HepG2 (cell line): ENCODE results near the gene FGD3. TPM values are rescaled to one million over a fixed set of nuclear protein-coding genes. Genes with fewer than 3 reads are reported as not detected.

ENCODE experiments used
- ATAC-seq: fragments of 200-7000 bp; cut with Tn5 transposase; 3 replicates; pipeline ENCODE4 v1.9.1; 2020; ENCODE audit warnings: mild to moderate bottlenecking, moderate library complexity
- BruUV-seq: library from RNA; stranded (reverse); fragments of 400-500 nt; replicated peaks from 2 replicates; lab custom pipeline; 2021; lab: Mats Ljungman, UMichigan
- CTCF ChIA-PET: fragments of 300-600 bp; formaldehyde crosslinking; extraction: SDS; loops from one replicate; lab custom pipeline; 2021; ENCODE audit warnings: low total read pairs, inconsistent platforms, low intra/inter-chr PET ratio; lab: Yijun Ruan, JAX
- POLR2A ChIA-PET: fragments of 350-600 bp; sonication (Branson Sonifier 250); formaldehyde crosslinking; loops from one replicate; lab custom pipeline; 2020; ENCODE audit warnings: antibody characterized with exemption, inconsistent platforms; lab: Yijun Ruan, JAX
- DNase-seq: peaks from one replicate; pipeline ENCODE4 v3.0.0-alpha.2; 2015; ENCODE audit warnings: low spot score
- FAIRE-seq: peaks from 3 replicates; lab custom pipeline; 2011; peaks lifted over from hg19 to GRCh38; lab: Jason Lieb, UNC
- H2AFZ ChIP-seq: one replicate; pipeline ENCODE4 v1.6.1; 2011; ENCODE audit warnings: low read length, inconsistent platforms
- H3K27ac ChIP-seq: fragments of 300-600 bp; 3 replicates; pipeline ENCODE4 v1.8.0; 2011; ENCODE audit warnings: mixed run types, mild to moderate bottlenecking, mixed read lengths, low read length, inconsistent platforms; ENCODE audit not compliant: insufficient read depth; ENCODE audit errors: extremely low read length
- H3K27me3 ChIP-seq, 2 experiments: fragments of 200-600 bp in 1 of 2; 2 replicates in 1 of 2; 3 replicates in 1 of 2; pipeline versions ENCODE4 v1.6.0 to v1.8.0; 2011; ENCODE audit warnings: low read length in 2 of 2, mild to moderate bottlenecking in 2 of 2, moderate library complexity in 2 of 2, inconsistent platforms in 1 of 2; ENCODE audit not compliant: insufficient read depth in 2 of 2, control insufficient read depth in 1 of 2
- H3K36me3 ChIP-seq, 2 experiments: fragments of 200-600 bp in 1 of 2; replicated peaks in 1 of 2; 2 replicates in 1 of 2; 3 replicates in 1 of 2; pipeline versions ENCODE4 v1.5.1 to v1.8.0; 2011; ENCODE audit warnings: low read length in 2 of 2, inconsistent platforms in 1 of 2; ENCODE audit not compliant: insufficient read depth in 2 of 2, control insufficient read depth in 1 of 2
- H3K4me1 ChIP-seq: 2 replicates; pipeline ENCODE4 v1.5.1; 2012; ENCODE audit warnings: low read length, inconsistent platforms; ENCODE audit not compliant: insufficient read depth
- H3K4me2 ChIP-seq: 2 replicates; pipeline ENCODE4 v1.6.0; 2011; ENCODE audit warnings: low read depth, low read length, inconsistent platforms
- H3K4me3 ChIP-seq, 3 experiments: fragments of 200-600 bp in 1 of 3; sonication (generic), shearing (Covaris generic) in 1 of 3; replicated peaks in 1 of 3; 2 replicates each; pipeline ENCODE4 v1.5.1; 2011 to 2016; ENCODE audit warnings: low read length in 3 of 3, inconsistent platforms in 2 of 3, low read depth in 2 of 3, mild to moderate bottlenecking in 2 of 3, control low read depth in 1 of 3, mixed read lengths in 1 of 3; ENCODE audit not compliant: insufficient read depth in 1 of 3
- H3K79me2 ChIP-seq: one replicate; pipeline ENCODE4 v1.6.1; 2011; ENCODE audit warnings: low read length, inconsistent platforms; ENCODE audit not compliant: insufficient read depth
- H3K9ac ChIP-seq: 2 replicates; pipeline ENCODE4 v1.6.0; 2011; ENCODE audit warnings: mild to moderate bottlenecking, low read depth, low read length, inconsistent platforms; ENCODE audit not compliant: insufficient read depth
- H3K9me3 ChIP-seq: 2 replicates; pipeline ENCODE4 v1.5.1; 2012; ENCODE audit warnings: mild to moderate bottlenecking, low read length
- H4K20me1 ChIP-seq: 2 replicates; pipeline ENCODE4 v1.6.0; 2011; ENCODE audit warnings: inconsistent platforms, mild to moderate bottlenecking, low read length, moderate library complexity; ENCODE audit not compliant: insufficient read depth
- AGO1 ChIP-seq: fragments of 200-400 bp; formaldehyde crosslinking; IDR thresholded peaks from 2 replicates; pipeline ENCODE4 v1.6.1; 2017; ENCODE audit warnings: mild to moderate bottlenecking, low read depth, low read length, moderate library complexity; ENCODE audit not compliant: poor library complexity, severe bottlenecking
- FLYWCH1 ChIP-seq: sonication (generic); formaldehyde crosslinking; IDR thresholded peaks from 2 replicates; pipeline ENCODE4 v1.8.1; 2023; ENCODE audit warnings: mild to moderate bottlenecking, missing genetic modification reagents
- GPBP1L1 ChIP-seq: sonication (generic); formaldehyde crosslinking; IDR thresholded peaks from 2 replicates; pipeline ENCODE4 v1.5.0; 2020; ENCODE audit warnings: mild to moderate bottlenecking, missing genetic modification reagents
- HDAC6 ChIP-seq: fragments of 200-600 bp; sonication (generic); IDR thresholded peaks from 2 replicates; pipeline ENCODE4 v1.7.0; 2017; ENCODE audit warnings: mild to moderate bottlenecking, antibody characterized with exemption, low read length, low read depth
- KDM6A ChIP-seq: IDR thresholded peaks from 2 replicates; pipeline ENCODE4 v1.6.1; 2016; ENCODE audit warnings: low read depth
- MNT ChIP-seq: fragments of 450-650 bp; IDR thresholded peaks from 2 replicates; pipeline ENCODE4 v1.6.1; 2016
- NKX3-1 ChIP-seq: sonication (generic); formaldehyde crosslinking; IDR thresholded peaks from 2 replicates; pipeline ENCODE4 v1.5.0; 2020; ENCODE audit warnings: missing genetic modification reagents
- RAD51 ChIP-seq: fragments of 450-650 bp; IDR thresholded peaks from 2 replicates; pipeline ENCODE4 v1.6.1; 2016; ENCODE audit warnings: borderline replicate concordance
- REST ChIP-seq, 2 experiments: IDR thresholded peaks; 2 replicates each; pipeline ENCODE4 v1.6.1; 2011 to 2012; ENCODE audit warnings: low read length in 2 of 2, borderline replicate concordance in 1 of 2, low read depth in 1 of 2, mild to moderate bottlenecking in 1 of 2, moderate library complexity in 1 of 2
- TP53 ChIP-seq: sonication (generic); formaldehyde crosslinking; conservative IDR thresholded peaks from 2 replicates; pipeline ENCODE4 v1.4.0; 2020; ENCODE audit warnings: missing genetic modification reagents
- ZBTB39 ChIP-seq: sonication (generic); formaldehyde crosslinking; IDR thresholded peaks from 2 replicates; pipeline ENCODE4 v1.5.0; 2020; ENCODE audit warnings: missing genetic modification reagents
- ZNF513 ChIP-seq: sonication (generic); formaldehyde crosslinking; conservative IDR thresholded peaks from 2 replicates; pipeline ENCODE4 v1.5.0; 2020; ENCODE audit warnings: missing genetic modification reagents
- ZNF567 ChIP-seq: sonication (generic); formaldehyde crosslinking; IDR thresholded peaks from 2 replicates; pipeline ENCODE4 v1.8.1; 2023; ENCODE audit warnings: mild to moderate bottlenecking, missing genetic modification reagents, borderline replicate concordance
- ZNF619 ChIP-seq: sonication (generic); formaldehyde crosslinking; IDR thresholded peaks from 2 replicates; pipeline ENCODE4 v1.4.0; 2020; ENCODE audit warnings: mild to moderate bottlenecking, missing genetic modification reagents
- WGBS: methylation state at CpG from one replicate; pipeline ENCODE4 v1.1.6; 2017; ENCODE audit warnings: low lambda C conversion rate; 5-methylcytosine and 5-hydroxymethylcytosine counted together
- in situ Hi-C: cut with HindIII; loops from 2 replicates; pipeline ENCODE4 v1.10.0; 2017; ENCODE audit warnings: low pct_unique_long_range_greater_than_20kb; ENCODE audit not compliant: extremely low pct_ligation_motif_present
- intact Hi-C: fragments of 100-400 bp; cut with micrococcal nuclease; formaldehyde crosslinking; loops from one replicate; pipeline ENCODE4 v1.10.0; 2022; ENCODE audit not compliant: unreplicated experiment
- polyA plus RNA-seq, 8 experiments: library from polyadenylated mRNA; depleted of rRNA in 3 of 8; stranded (reverse) in 7 of 8; unstranded in 1 of 8; fragments of >200 nt; fragmentation: Illumina TruSeq in 4 of 8; extraction: Trizol in 4 of 8; gene quantifications; 2 replicates each; pipeline versions ENCODE4 v1.2.1 to v1.2.3, GENCODE V29; 2011 to 2016; ENCODE audit warnings: low read depth in 4 of 8, missing spikeins in 1 of 8, mixed read lengths in 1 of 8; ENCODE audit not compliant: insufficient read depth in 1 of 8
- total RNA-seq, 5 experiments: library from RNA; depleted of rRNA; stranded (reverse); fragments of >200 nt; fragmentation: Illumina TruSeq; extraction: Trizol; gene quantifications; 2 replicates each; pipeline ENCODE4 v1.2.3, GENCODE V29; 2016; ENCODE audit warnings: low read depth in 1 of 5

Gene FGD3
- total and polyA plus RNA-seq, 2 of the 13 experiments (the other 11 are each of a cell fraction or from before 2014, with no cell fraction given), result 0.53 to 1.1 TPM

GRCh38 chr9:93011114-93011513, 63.8 kb downstream of the FGD3 start:
- no peaks in the 10 kb centered on the region for H3K9me3 ChIP-seq
- ChIA-PET CTCF (no interaction called here), POLR2A (no interaction called here)
- H3K4me1 ChIP-seq, result peaks cover 12% of the 10 kb centered on the region
- 90% methylated on average over 5 of the region's 8 CpGs for WGBS
- in situ Hi-C loops (no loop called here), intact Hi-C loops (no loop called here)
- no peaks in the 10 kb centered on the region for H3K36me3 ChIP-seq
- no peak overlapping the region for H3K4me3 ChIP-seq
- H2AFZ ChIP-seq, result no peak overlapping the region
- no peaks in the 10 kb centered on the region for H4K20me1 ChIP-seq
- no peak overlapping the region; the same call in 1 of the 2 replicates for H3K9ac ChIP-seq
- H3K4me2 ChIP-seq, result 0 out of 2 replicates have a peak overlapping the region, but pooled peaks have one; percentile 15
- no peak for ATAC-seq
- no peak for TF ChIP-seq AGO1
- TF ChIP-seq REST (IDR thresholded peaks at IDR 0.05; ENCODE audit: borderline replicate concordance in 1 of 2, low read depth in 1 of 2, low read length in 2 of 2), result no peak
- no peak for TF ChIP-seq ZNF513 (CRISPR knock-in tag)
- TF ChIP-seq FLYWCH1 (CRISPR knock-in tag), result no peak
- TF ChIP-seq ZNF567 (CRISPR knock-in tag), result no peak
- TF ChIP-seq RAD51, result no peak
- no peak for TF ChIP-seq ZBTB39 (CRISPR knock-in tag)
- TF ChIP-seq GPBP1L1 (CRISPR knock-in tag), result no peak
- no peak for TF ChIP-seq KDM6A (CRISPR knock-in tag)
- no peak for TF ChIP-seq HDAC6
- TF ChIP-seq TP53 (CRISPR knock-in tag), result no peak
- no peak for TF ChIP-seq MNT
- no peak for TF ChIP-seq ZNF619
- no peak for TF ChIP-seq NKX3-1 (CRISPR knock-in tag)
- no peak for DNase-seq
- no peaks in the 10 kb centered on the region for H3K27me3 ChIP-seq
- H3K79me2 ChIP-seq, result no peaks in the 10 kb centered on the region
- BruUV-seq, result no TSS peak
- H3K27ac ChIP-seq, result no peak overlapping the region
- no peak for FAIRE-seq
